Transverse colon (tissue), 4 donors: ENCODE data around the gene ID1. TPM values are rescaled to one million over a fixed set of nuclear protein-coding genes. Genes with fewer than 3 reads are reported as not detected.
A peak's percentile ranks its signal among the peaks of the same experiment; 100 is the strongest.
"Not testable (repeated sequence)": the region's sequence is repeated elsewhere in the genome, so short reads cannot be mapped to it uniquely, and the experiment has no call there.

ENCODE experiments used
- DNase-seq: peaks from one replicate; pipeline ENCODE4 v3.0.0-alpha.2; 2019
- H3K27ac ChIP-seq, 4 donors: fragments of 200-600 bp; sonication (generic); 2 replicates each; pipeline ENCODE4 v1.5.1; 2016 to 2018; ENCODE audit warnings: inconsistent platforms in 4 of 4
- H3K27me3 ChIP-seq: fragments of 200-600 bp; sonication (generic); 2 replicates; pipeline ENCODE4 v1.5.1; 2017; ENCODE audit warnings: inconsistent platforms
- H3K36me3 ChIP-seq, 4 donors: fragments of 200-600 bp; sonication (generic); 2 replicates each; pipeline ENCODE4 v1.5.1; 2017 to 2019; ENCODE audit warnings: inconsistent platforms in 4 of 4
- H3K4me1 ChIP-seq, 4 donors: fragments of 200-600 bp; sonication (generic); 2 replicates each; pipeline ENCODE4 v1.5.1; 2017 to 2020; ENCODE audit warnings: inconsistent platforms in 4 of 4
- H3K4me3 ChIP-seq, 4 donors: fragments of 200-600 bp; sonication (generic); 1 replicate in 1 of 4; 2 replicates in 3 of 4; pipeline versions ENCODE4 v1.5.1 to v1.6.1; 2017 to 2019; ENCODE audit warnings: inconsistent platforms in 4 of 4
- H3K9me3 ChIP-seq, 2 donors: fragments of 200-600 bp; sonication (generic); 2 replicates each; pipeline ENCODE4 v1.5.1; 2017 to 2019; ENCODE audit warnings: inconsistent platforms in 2 of 2
- CTCF ChIP-seq, 5 experiments: fragments of 200-600 bp in 3 of 5; fragments of 450-650 bp in 2 of 5; sonication (generic) in 3 of 5; IDR thresholded peaks; 1 replicate in 2 of 5; 2 replicates in 3 of 5; pipeline ENCODE4 v1.5.1; 2016 to 2017; ENCODE audit warnings: antibody characterized with exemption in 5 of 5, inconsistent platforms in 3 of 5, mild to moderate bottlenecking in 2 of 5, moderate library complexity in 1 of 5
- EP300 ChIP-seq: sonication (generic); formaldehyde crosslinking; IDR thresholded peaks from one replicate; pipeline ENCODE4 v1.6.1; 2017; ENCODE audit warnings: antibody characterized with exemption, low read depth
- POLR2A ChIP-seq: fragments of 450-650 bp; IDR thresholded peaks from one replicate; pipeline ENCODE4 v1.6.1; 2016; ENCODE audit warnings: antibody characterized with exemption, mild to moderate bottlenecking, moderate library complexity
- POLR2AphosphoS5 ChIP-seq, 3 donors: sonication (generic); formaldehyde crosslinking; IDR thresholded peaks; one replicate each; pipeline ENCODE4 v1.6.1; 2016; ENCODE audit warnings: antibody characterized with exemption in 3 of 3
- WGBS, 2 donors: methylation state at CpG; one replicate each; pipeline ENCODE4 v1.1.5; 2018; ENCODE audit warnings: low coverage in 1 of 2; 5-methylcytosine and 5-hydroxymethylcytosine counted together
- in situ Hi-C, 4 donors: fragments of 200-750 bp; cut with MboI; loops; one replicate each; pipeline versions ENCODE4 v1.15.0 to v1.15.1; 2017; ENCODE audit warnings: low sequenced_read_pairs in 3 of 4, low pct_ligation_motif_present in 1 of 4, low pct_unique_long_range_greater_than_20kb in 1 of 4
- intact Hi-C: fragments of 100-400 bp; cut with DNase I; formaldehyde crosslinking; loops from one replicate; pipeline ENCODE4 v1.15.1; 2023; ENCODE audit warnings: low total_unique reads
- total RNA-seq, 4 donors: library from RNA; depleted of rRNA; stranded (reverse); fragments of >200 nt; gene quantifications; one replicate each; pipeline ENCODE4 v1.1.0, GENCODE V29; 2016

The ID1 gene
- total RNA-seq, 4 donors from 2014 or later, result 516 to 1,015 (median 933) TPM

GRCh38 chr20:31570735-31571617 lies 34.1 kb upstream of the ID1 start:
- TF ChIP-seq POLR2A, result no peak
- TF ChIP-seq POLR2AphosphoS5 (IDR thresholded peaks at IDR 0.05), result peak in 1 of 3 donors; percentile 16
- Histone ChIP-seq H3K4me1 (peaks cover 11 to 59% (median 34%) of the 10 kb centered on the region in 4 donors), H3K4me3 (no peak overlapping the region), H3K9me3 (no peaks in the 10 kb centered on the region), H3K27ac (peak overlapping the region; percentile 94 to 97 (median 95)), H3K27me3 (no peaks in the 10 kb centered on the region), H3K36me3 (no peaks in the 10 kb centered on the region)
- peak; percentile 25 for DNase-seq
- intact Hi-C loops, result no loop called here
- in situ Hi-C loops, result loop anchor here in 1 of 4 donors (25.0 kb wide), 1 partner anchor 166 kb away; the partner anchor contains the start of gene TPX2
- 78 to 88% methylated on average over 4 to 25 of the region's 25 CpGs for WGBS, 2 donors

- Histone ChIP-seq H3K4me1 (peaks cover 5 to 49% (median 27%) of the 10 kb centered on the region in 4 donors), H3K27me3 (no peaks in the 10 kb centered on the region), H3K36me3 (no peaks in the 10 kb centered on the region), H3K4me3 (peak overlapping the region; percentile 19 to 60 (median 47)), H3K9me3 (no peaks in the 10 kb centered on the region), H3K27ac (peak overlapping the region; percentile 94 to 97 (median 95))
- TF ChIP-seq EP300 (no peak), POLR2A (no peak), POLR2AphosphoS5 (IDR thresholded peaks at IDR 0.05) (no peak), CTCF (IDR thresholded peaks at IDR 0.05) (peak in 1 of 5 experiments; percentile 13)
- DNase-seq, result no peak
- 26 to 38% methylated on average over 12 to 17 of the region's 17 CpGs for WGBS, 2 donors
- intact Hi-C loops, result no loop called here
- in situ Hi-C loops, result loop anchor here in 1 of 4 donors (25.0 kb wide), 1 partner anchor 165 kb away; the partner anchor contains the start of gene TPX2
These were observed 32.9 kb upstream of the ID1 start for GRCh38 chr20:31572042-31572700.

GRCh38 chr20:31572701-31573554 lies 32.2 kb upstream of the ID1 start:
- in situ Hi-C loops, result loop anchor here in 1 of 4 donors (25.0 kb wide), 1 partner anchor 164 kb away; the partner anchor contains the start of gene TPX2
- WGBS, 2 donors, result 2% methylated on average over 16 of the region's 63 CpGs; no CpG with 5 or more reads in 1 of the 2 donors
- TF ChIP-seq POLR2AphosphoS5 (IDR thresholded peaks at IDR 0.05) (peak; percentile 87 to 94 (median 93)), CTCF (IDR thresholded peaks at IDR 0.05) (peak in 1 of 5 experiments; percentile 10), EP300 (peak; percentile 67), POLR2A (peak; percentile 77)

GRCh38 chr20:31573555-31574321 lies 31.4 kb upstream of the ID1 start:
- in situ Hi-C loops (loop anchor here in 1 of 4 donors (25.0 kb wide), 1 partner anchor 164 kb away; the partner anchor contains the start of gene TPX2), intact Hi-C loops (no loop called here)
- Histone ChIP-seq H3K4me3 (peak overlapping the region; percentile 44 to 60 (median 48)), H3K27ac (peak overlapping the region; percentile 94 to 97 (median 95)), H3K4me1 (peaks cover 5 to 49% (median 26%) of the 10 kb centered on the region in 4 donors), H3K27me3 (no peaks in the 10 kb centered on the region), H3K36me3 (no peaks in the 10 kb centered on the region), H3K9me3 (no peaks in the 10 kb centered on the region)
- peak; percentile 31 for DNase-seq
- 28 to 35% methylated on average over 10 to 19 of the region's 19 CpGs for WGBS, 2 donors
- TF ChIP-seq CTCF (IDR thresholded peaks at IDR 0.05) (peak in 1 of 5 experiments; percentile 36), EP300 (no peak), POLR2AphosphoS5 (IDR thresholded peaks at IDR 0.05) (no peak), POLR2A (no peak)

More at GRCh38 chr20:31572701-31573554, 32.2 kb upstream of the ID1 start:
- intact Hi-C loops, result no loop called here
- Histone ChIP-seq H3K36me3 (no peaks in the 10 kb centered on the region), H3K27me3 (no peaks in the 10 kb centered on the region), H3K27ac (peak overlapping the region; percentile 94 to 97 (median 95)), H3K9me3 (no peaks in the 10 kb centered on the region), H3K4me3 (peak overlapping the region; percentile 44 to 60 (median 48)), H3K4me1 (peaks cover 5 to 49% (median 27%) of the 10 kb centered on the region in 4 donors)
- peak; percentile 96 for DNase-seq

GRCh38 chr20:31574986-31575385 lies 30.1 kb upstream of the ID1 start:
- in situ Hi-C loops, result loop anchor here in 1 of 4 donors (25.0 kb wide), 1 partner anchor 162 kb away; the partner anchor contains the start of gene TPX2
- H3K36me3 ChIP-seq, H3K4me3 ChIP-seq, H3K27ac ChIP-seq, intact Hi-C loops, H3K27me3 ChIP-seq, H3K9me3 ChIP-seq, DNase-seq: not testable (repeated sequence)
- H3K4me1 ChIP-seq, result peaks cover 5 to 38% (median 18%) of the 10 kb centered on the region in 4 donors
- WGBS, 2 donors, result 93 to 94% methylated on average over 7 to 10 of the region's 10 CpGs
